PC-9 (cell line): Measurements from ENCODE around the gene ARID5B. TPM values are rescaled to one million over a fixed set of nuclear protein-coding genes. Genes with fewer than 3 reads are reported as not detected.

ENCODE experiments used
- BruUV-seq: library from RNA; stranded (reverse); fragments of 400-500 nt; replicated peaks from 2 replicates; lab custom pipeline; 2021; lab: Mats Ljungman, UMichigan
- CTCF ChIA-PET: fragments of 300-600 bp; sonication (Branson Sonifier 250); formaldehyde crosslinking; loops from one replicate; lab custom pipeline; 2022; ENCODE audit warnings: antibody characterized with exemption; lab: Charles Lee
- POLR2A ChIA-PET: fragments of 300-600 bp; sonication (Branson Sonifier 250); formaldehyde crosslinking; loops from one replicate; lab custom pipeline; 2022; ENCODE audit warnings: antibody characterized with exemption; ENCODE audit not compliant: unreplicated experiment; lab: Charles Lee
- DNase-seq, 2 experiments: peaks; one replicate each; pipeline versions ENCODE4 v3.0.0 to v3.0.0-alpha.2; 2015 to 2022; ENCODE audit warnings: mixed read lengths in 1 of 2
- H2AFZ ChIP-seq: fragments of 200-600 bp; sonication (generic); 2 replicates; pipeline ENCODE4 v1.8.1; 2017; ENCODE audit warnings: antibody characterized with exemption
- H3F3A ChIP-seq: fragments of 200-600 bp; sonication (generic); 2 replicates; pipeline ENCODE4 v1.8.1; 2017; ENCODE audit warnings: antibody characterized with exemption, mild to moderate bottlenecking, low read depth; ENCODE audit not compliant: insufficient read depth
- H3K27ac ChIP-seq: fragments of 200-600 bp; sonication (generic); 2 replicates; pipeline ENCODE4 v1.6.1; 2016; ENCODE audit warnings: mixed run types
- H3K27me3 ChIP-seq: fragments of 200-600 bp; sonication (generic); 2 replicates; pipeline ENCODE4 v1.6.1; 2016; ENCODE audit warnings: low read depth, mixed run types; ENCODE audit not compliant: insufficient read depth
- H3K36me3 ChIP-seq: fragments of 200-600 bp; sonication (generic); 2 replicates; pipeline ENCODE4 v1.6.1; 2016; ENCODE audit warnings: low read depth, mixed run types
- H3K4me1 ChIP-seq: fragments of 200-600 bp; sonication (generic); replicated peaks from 2 replicates; pipeline ENCODE4 v1.6.1; 2016; ENCODE audit warnings: mixed run types; ENCODE audit not compliant: insufficient read depth
- H3K4me2 ChIP-seq: fragments of 200-600 bp; sonication (generic); 2 replicates; pipeline ENCODE4 v1.6.1; 2017; ENCODE audit warnings: mixed run types
- H3K4me3 ChIP-seq: fragments of 200-600 bp; sonication (generic); 2 replicates; pipeline ENCODE4 v1.6.1; 2016; ENCODE audit warnings: mixed run types
- H3K79me2 ChIP-seq: fragments of 200-600 bp; sonication (generic); 2 replicates; pipeline ENCODE4 v1.6.1; 2017; ENCODE audit warnings: low read depth, mixed run types
- H3K9me2 ChIP-seq: fragments of 200-600 bp; sonication (generic); 2 replicates; pipeline ENCODE4 v1.8.1; 2017; ENCODE audit warnings: mild to moderate bottlenecking; ENCODE audit not compliant: insufficient read depth
- H3K9me3 ChIP-seq: fragments of 200-600 bp; sonication (generic); 2 replicates; pipeline ENCODE4 v1.8.1; 2016; ENCODE audit warnings: low read depth; ENCODE audit not compliant: insufficient read depth
- H4K20me1 ChIP-seq: fragments of 200-600 bp; sonication (generic); 2 replicates; pipeline ENCODE4 v1.8.1; 2017; ENCODE audit not compliant: insufficient read depth
- CTCF ChIP-seq: fragments of 200-600 bp; sonication (generic); conservative IDR thresholded peaks from 2 replicates; pipeline ENCODE4 v1.6.1; 2017; ENCODE audit warnings: mixed run types, antibody characterized with exemption, mild to moderate bottlenecking, moderate library complexity
- EZH2 ChIP-seq: fragments of 200-600 bp; sonication (generic); IDR thresholded peaks from 2 replicates; pipeline ENCODE4 v1.8.0; 2017; ENCODE audit warnings: antibody characterized with exemption, low read depth
- intact Hi-C: fragments of 100-400 bp; cut with micrococcal nuclease; formaldehyde crosslinking; loops from one replicate; pipeline ENCODE4 v1.10.0; 2022; ENCODE audit not compliant: unreplicated experiment
- total RNA-seq: library from RNA; stranded (reverse); gene quantifications from 2 replicates; pipeline ENCODE4 v1.2.3, GENCODE V29; 2021

The ARID5B gene
- total RNA-seq, 1 experiment from 2014 or later, result 7.4 TPM

GRCh38 chr10:61869041-61869675, 32.3 kb upstream of the ARID5B start:
- Histone ChIP-seq H4K20me1 (no peaks in the 10 kb centered on the region), H3F3A (no peaks in the 10 kb centered on the region), H3K4me2 (no peak overlapping the region), H2AFZ (no peak overlapping the region), H3K79me2 (no peaks in the 10 kb centered on the region), H3K27me3 (no peaks in the 10 kb centered on the region), H3K27ac (no peak overlapping the region), H3K4me1 (no peaks in the 10 kb centered on the region), H3K36me3 (no peaks in the 10 kb centered on the region), H3K9me2 (no peaks in the 10 kb centered on the region), H3K4me3 (no peak overlapping the region), H3K9me3 (0 out of 2 replicates have a peak, but pooled peaks cover 4% of the 10 kb centered on the region)
- intact Hi-C loops, result no loop called here
- TF ChIP-seq CTCF (no peak), EZH2 (no peak)
- ChIA-PET CTCF (no interaction called here), POLR2A (no interaction called here)
- DNase-seq, result no peak
- BruUV-seq, result no TSS peak

- Histone ChIP-seq H4K20me1 (no peaks in the 10 kb centered on the region), H3K4me1 (no peaks in the 10 kb centered on the region), H3F3A (no peaks in the 10 kb centered on the region), H3K9me3 (0 out of 2 replicates have a peak, but pooled peaks cover 4% of the 10 kb centered on the region), H2AFZ (no peak overlapping the region), H3K36me3 (no peaks in the 10 kb centered on the region), H3K4me2 (no peak overlapping the region), H3K27ac (no peak overlapping the region), H3K79me2 (no peaks in the 10 kb centered on the region), H3K27me3 (no peaks in the 10 kb centered on the region), H3K4me3 (no peak overlapping the region), H3K9me2 (no peaks in the 10 kb centered on the region)
- CTCF ChIA-PET, result no interaction called here
- no TSS peak for BruUV-seq
- no peak for DNase-seq
- intact Hi-C loops, result no loop called here
- TF ChIP-seq CTCF, result no peak
- TF ChIP-seq EZH2, result no peak
- POLR2A ChIA-PET, result no interaction called here
Measured at GRCh38 chr10:61869774-61870525, 31.5 kb upstream of the ARID5B start.

GRCh38 chr10:61870526-61870895, 31.0 kb upstream of the ARID5B start:
- no peaks in the 10 kb centered on the region for H3K79me2 ChIP-seq
- no peak for DNase-seq
- ChIA-PET POLR2A (interaction anchor here (0.7 kb wide), 1 partner anchor 946 kb away, joined by 4 read pairs; no protein-coding TSS in a partner anchor), CTCF (no interaction called here)
- no peaks in the 10 kb centered on the region for H3K4me1 ChIP-seq
- no peaks in the 10 kb centered on the region for H3K9me2 ChIP-seq
- no peak overlapping the region for H3K4me3 ChIP-seq
- no peaks in the 10 kb centered on the region for H3K27me3 ChIP-seq
- H3K36me3 ChIP-seq, result no peaks in the 10 kb centered on the region
- no peak overlapping the region for H3K4me2 ChIP-seq
- no peak overlapping the region for H2AFZ ChIP-seq
- TF ChIP-seq EZH2 (no peak), CTCF (no peak)
- no peak overlapping the region for H3K27ac ChIP-seq
- no peaks in the 10 kb centered on the region for H4K20me1 ChIP-seq
- intact Hi-C loops, result no loop called here
- H3F3A ChIP-seq, result no peaks in the 10 kb centered on the region
- H3K9me3 ChIP-seq, result 0 out of 2 replicates have a peak, but pooled peaks cover 4% of the 10 kb centered on the region
- no TSS peak for BruUV-seq
